ENCODE data around the gene DNAJA3.

The DNAJA3 gene

GRCh38 chr16:4407543-4408322 is 17.9 kb upstream of the DNAJA3 start:
- no peak for DNase-seq

- no peak for DNase-seq
These were observed 17.4 kb upstream of the DNAJA3 start for GRCh38 chr16:4408323-4408690.

- no peak for DNase-seq
These were observed 16.4 kb upstream of the DNAJA3 start for GRCh38 chr16:4409081-4409932.

GRCh38 chr16:4410335-4411075 is 15.2 kb upstream of the DNAJA3 start:
- no peak for DNase-seq

GRCh38 chr16:4411684-4412083 is 14.0 kb upstream of the DNAJA3 start:
- no peak for DNase-seq

DNA sequence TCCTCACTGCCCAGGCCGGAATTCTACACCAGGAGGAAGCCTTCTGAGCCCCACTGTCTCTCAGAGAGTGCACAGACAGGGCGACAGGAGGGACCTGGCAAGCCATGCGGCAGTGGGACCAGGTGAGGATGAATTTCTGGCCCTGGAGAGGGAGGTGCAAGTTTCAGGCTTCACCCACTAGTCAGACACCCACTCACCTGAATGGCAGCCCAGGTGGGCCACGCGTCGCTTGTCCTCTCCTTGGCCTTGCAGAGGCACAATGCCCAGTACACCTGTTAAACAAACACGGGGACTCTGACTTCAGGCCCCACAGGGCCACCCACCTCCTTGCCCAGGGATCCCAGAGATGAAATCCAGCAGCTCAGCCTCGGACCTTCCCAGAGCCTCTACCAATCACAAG is 13.5 kb upstream of the DNAJA3 start:
- no peak for DNase-seq

- DNase-seq, result no peak
These were observed 12.8 kb upstream of the DNAJA3 start for GRCh38 chr16:4412854-4413253.

DNA sequence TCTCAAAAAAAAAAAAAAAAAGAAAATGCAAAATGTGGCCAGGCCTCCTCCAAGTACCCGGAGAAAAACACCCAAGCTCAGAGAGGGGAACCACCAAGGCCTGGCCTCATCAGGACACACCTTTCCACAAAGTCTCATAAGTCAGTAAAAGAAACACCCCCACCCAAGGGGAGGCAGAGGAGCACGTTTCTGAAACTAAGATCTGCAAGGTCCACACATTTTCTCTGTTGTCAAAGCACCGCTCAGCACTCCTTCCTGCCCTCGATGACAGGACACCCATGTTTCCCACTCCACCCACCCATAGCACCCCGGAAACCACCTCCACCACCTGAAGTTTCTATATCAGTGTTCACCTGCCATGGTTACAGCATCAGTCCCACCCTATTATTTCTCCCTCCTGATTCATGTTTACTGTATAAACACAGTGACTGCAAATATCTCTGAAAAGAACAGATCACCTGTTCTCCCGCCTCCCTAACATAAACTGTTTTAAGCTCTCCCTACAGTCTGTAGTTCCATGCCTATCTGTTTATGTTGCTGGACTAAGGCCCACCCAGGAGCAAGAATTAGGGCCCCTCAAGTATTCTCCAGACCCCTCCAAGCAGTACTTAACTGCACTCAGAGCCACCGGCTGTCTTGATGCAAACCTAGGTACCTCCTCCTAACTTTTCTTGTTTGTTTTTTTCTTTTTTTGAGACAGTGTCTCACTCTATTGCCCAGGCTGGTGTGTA is 11.3 kb upstream of the DNAJA3 start:
- DNase-seq, result no peak

DNA sequence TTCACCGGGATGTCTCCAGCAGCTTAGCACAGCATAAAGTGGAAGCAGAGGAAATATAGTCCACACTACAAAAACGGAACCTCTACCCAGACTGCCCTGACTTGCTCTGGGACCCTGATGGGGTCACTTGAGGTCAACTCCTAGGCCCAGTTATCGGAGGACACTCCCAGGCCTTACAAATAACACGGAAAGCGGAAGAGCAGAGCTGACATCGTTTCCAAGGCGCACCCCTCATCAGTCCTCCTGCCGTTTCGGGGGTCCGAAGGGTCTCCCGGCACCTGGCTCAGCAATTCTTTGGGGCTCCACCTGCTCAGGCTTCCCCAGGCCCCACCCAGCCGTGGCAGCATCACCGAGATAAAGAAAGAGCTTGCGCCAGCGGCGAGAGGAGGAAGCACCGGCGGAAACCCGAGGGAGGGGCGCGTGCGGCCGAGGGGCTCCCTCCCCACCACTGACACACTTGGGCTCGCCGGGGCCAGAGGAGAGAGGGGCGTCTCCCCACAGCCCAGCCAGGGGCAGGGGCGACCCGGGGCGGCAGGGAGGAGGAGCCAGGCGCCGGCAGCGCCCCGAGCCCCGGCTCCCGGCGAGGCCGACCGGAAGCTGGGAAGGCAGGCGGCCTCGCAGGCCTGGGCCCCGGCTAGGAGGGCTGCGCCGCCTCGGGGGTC is 10.0 kb upstream of the DNAJA3 start:
- DNase-seq, result peak; percentile 34

- DNase-seq, result peak; percentile 97
These were observed 9.3 kb upstream of the DNAJA3 start, which contains the start of gene CORO7 for GRCh38 chr16:4416200-4417032. Gene CORO7 (minus strand): TSS chr16:4416596. CDS start chr16:4416518, 78 bp downstream.

DNA sequence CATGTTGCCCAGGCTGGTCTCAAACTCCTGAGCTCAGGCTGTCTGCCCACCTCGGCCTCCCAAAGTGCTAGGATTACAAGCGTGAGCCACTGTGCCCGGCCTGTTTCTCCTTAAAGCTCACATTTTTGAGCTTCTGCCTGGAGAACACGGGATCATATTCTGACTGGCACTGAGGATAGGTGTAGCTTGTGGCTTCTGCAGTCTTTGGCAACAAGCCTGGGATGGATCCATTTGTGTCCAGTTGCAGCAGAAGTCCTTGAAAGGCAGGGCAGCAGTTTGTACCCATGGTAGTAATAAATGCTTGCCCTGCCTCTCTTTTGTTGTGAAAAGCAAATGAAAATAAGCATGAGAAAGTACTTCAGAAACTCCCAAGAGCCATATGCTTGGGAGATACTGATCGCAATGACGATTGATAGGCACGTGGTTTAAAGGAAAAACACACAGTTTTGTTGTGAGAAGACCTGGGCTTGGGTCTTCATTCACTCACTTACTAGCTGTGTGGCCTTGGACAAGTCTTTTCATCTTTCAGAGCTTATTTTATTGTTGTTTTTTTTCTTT is 6.2 kb upstream of the DNAJA3 start:
- DNase-seq, result no peak

DNA sequence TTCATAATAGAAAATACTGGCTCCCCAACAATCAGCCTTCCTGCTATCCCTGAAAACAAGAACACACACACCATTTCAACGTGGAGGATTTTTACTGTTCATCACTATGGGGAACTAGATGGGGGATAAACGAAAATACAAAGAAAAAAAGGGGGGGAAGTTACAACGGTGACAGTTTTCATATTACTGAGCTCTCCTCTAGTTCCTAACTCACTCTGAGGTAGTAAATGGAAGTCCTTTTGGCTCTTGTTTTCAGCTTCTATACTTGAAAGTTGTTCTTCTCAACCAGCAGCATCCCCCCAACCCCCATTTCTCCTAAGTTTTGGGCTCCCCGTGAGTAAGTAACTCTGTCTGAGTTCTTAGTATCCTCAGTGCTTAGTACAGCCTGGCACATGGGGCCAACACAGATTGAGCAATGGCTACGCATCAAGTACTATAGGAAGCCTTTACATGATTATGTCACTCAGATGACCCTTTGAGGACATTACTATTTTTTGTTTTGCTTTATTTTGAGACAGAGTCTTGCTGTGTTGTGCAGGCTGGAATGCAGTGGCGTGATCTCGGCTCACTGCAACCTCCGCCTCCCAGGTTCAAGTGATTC is 5.1 kb upstream of the DNAJA3 start:
- DNase-seq, result no peak

DNA sequence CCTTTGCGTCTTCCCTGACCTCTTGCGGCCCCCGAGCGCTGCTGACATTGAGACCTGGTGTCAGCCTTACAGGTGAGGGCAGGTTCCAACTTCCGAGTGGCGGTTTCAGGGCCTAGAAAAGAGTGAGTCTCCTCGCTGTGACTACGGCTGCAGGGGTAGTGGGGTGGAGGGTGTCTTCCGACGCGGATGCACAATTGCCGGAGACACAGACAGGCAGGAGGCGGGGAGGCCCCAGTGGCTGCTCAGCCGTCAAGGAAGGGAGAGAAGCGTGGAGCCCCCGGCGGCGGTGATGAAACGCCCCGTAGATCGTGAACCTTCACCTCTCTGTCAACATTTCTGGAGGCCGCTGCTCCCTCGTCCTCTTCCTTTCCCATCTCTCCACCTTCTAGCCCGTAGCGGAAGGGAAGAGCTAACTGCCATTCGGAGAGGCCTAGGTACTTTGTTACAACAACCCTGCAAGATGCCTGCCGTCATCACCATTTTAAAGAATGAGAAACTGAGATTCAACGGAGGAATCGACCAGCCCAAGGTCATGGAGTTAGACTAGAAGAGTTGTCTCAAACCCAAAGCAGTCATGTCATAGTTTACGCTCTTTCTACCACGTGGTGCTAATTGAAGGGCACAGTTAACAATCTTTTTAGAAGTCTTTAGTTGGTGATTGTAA is 485 bp downstream of the DNAJA3 start:
- peak; percentile 50 for DNase-seq

DNA sequence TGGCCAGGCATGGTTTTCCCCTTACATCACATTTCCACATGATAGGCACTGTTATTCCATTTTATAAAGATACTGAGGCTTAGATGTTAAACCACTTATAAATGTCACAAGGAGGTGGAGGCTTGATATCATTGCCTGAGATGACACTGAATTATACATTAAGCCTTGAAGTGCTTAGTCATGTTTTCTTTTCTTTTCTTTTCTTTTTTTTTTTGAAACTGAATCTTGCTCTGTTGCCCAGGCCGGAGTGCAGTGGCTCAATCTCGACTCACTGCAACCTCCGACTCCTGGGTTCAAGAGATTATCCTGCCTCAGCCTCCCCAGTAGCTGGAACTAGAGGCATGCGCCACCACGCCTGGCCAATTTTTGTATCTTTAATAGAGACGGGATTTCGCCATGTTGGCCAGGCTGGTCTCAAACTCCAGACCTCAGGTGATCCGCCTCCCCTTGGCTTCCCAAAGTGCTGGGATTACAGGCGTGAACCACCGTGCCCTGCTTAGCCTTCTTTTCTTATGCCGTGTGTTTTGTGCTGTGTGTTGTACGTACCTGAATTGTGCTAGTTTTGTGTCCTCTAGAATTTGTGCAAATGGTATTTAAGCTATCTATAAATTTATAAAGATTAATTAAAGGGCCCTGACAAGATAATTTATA is 1.2 kb downstream of the DNAJA3 start:
- no peak for DNase-seq

DNA sequence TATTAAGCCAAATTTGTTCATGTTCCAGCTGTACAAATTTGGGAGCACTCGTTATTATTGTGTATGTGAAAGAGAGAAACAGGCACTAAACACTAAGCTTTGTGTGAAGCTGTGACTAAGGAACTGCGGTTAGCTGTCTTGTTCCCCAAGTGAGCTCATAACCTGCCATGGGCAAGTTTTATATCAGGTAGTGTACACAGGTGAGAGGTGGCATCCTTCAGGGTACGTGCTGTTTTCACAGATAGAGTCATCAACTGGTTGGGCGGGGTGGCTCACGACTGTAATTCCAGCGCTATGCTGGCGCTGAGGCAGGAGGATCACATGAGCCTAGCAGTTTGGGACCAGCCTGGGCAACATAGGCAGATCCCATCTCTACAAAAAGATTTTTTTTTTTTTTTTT is 2.8 kb downstream of the DNAJA3 start:
- DNase-seq, result no peak

GRCh38 chr16:4431023-4431422 is 5.4 kb downstream of the DNAJA3 start:
- DNase-seq, result no peak

DNA sequence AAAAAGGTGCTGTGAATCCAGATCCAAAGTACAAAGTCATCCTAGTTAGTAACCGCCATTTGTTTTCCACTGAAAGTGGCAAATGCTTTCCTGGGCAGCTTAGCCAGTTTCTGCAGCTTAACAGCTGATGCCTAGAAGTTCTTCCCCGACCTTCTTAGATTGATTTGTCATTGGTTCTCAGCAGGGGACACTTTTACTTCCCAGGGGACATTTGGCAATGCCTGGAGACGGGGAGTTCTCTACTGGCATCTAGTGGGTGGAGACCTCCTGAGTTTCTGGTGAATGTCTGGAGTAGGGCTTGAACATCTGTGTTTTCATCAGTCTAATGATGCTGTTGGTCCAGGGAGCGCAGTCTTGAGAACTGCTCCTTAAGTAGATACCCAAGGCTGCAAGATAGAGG is 7.6 kb downstream of the DNAJA3 start:
- no peak for DNase-seq

- DNase-seq, result no peak
These were observed 8.5 kb downstream of the DNAJA3 start for GRCh38 chr16:4433914-4434787.

All from NCI-H82 (cell line).